Stimulated activated CD8-positive, alpha-beta memory T cell treated with anti-CD3 and anti-CD28 coated beads, Interleukin-4, amount 100 ng/mL, for 1 hour (primary cell): Measurements from ENCODE around the gene MUS81.
"Not testable (repeated sequence)": the region's sequence is repeated elsewhere in the genome, so short reads cannot be mapped to it uniquely, and the experiment has no call there.

Source experiments
- DNase-seq, 2 donors: peaks; one replicate each; pipeline ENCODE4 v3.0.0-alpha.2; 2020; ENCODE audit warnings: low read depth in 2 of 2, low spot score in 1 of 2

Gene MUS81

GRCh38 chr11:65891219-65892136 is 31.2 kb downstream of the MUS81 start:
- DNase-seq: no peak

GRCh38 chr11:65892137-65892540 is 31.9 kb downstream of the MUS81 start:
- not testable (repeated sequence) for DNase-seq

- no peak for DNase-seq
Observed at GRCh38 chr11:65892661-65893317, 32.6 kb downstream of the MUS81 start.

- DNase-seq: no peak
Observed at GRCh38 chr11:65894034-65894591, 33.9 kb downstream of the MUS81 start.

- no peak for DNase-seq
Observed at GRCh38 chr11:65895482-65895981, 35.3 kb downstream of the MUS81 start.

GRCh38 chr11:65896034-65896999 is 36.1 kb downstream of the MUS81 start:
- no peak for DNase-seq

GRCh38 chr11:65897020-65897471 is 36.8 kb downstream of the MUS81 start:
- DNase-seq: no peak

- DNase-seq: no peak
Observed at GRCh38 chr11:65898656-65899355, 38.6 kb downstream of the MUS81 start.

- no peak for DNase-seq
Observed at GRCh38 chr11:65899356-65900124, 39.3 kb downstream of the MUS81 start.

GRCh38 chr11:65900125-65900898 is 40.1 kb downstream of the MUS81 start, which contains the start of gene FOSL1:
Gene FOSL1 (minus strand): TSS chr11:65900388. CDS start chr11:65900339, 49 bp downstream.
- DNase-seq: peak; percentile 69 to 83

GRCh38 chr11:65900899-65901180 is 40.6 kb downstream of the MUS81 start:
- DNase-seq: no peak

GRCh38 chr11:65903068-65903481 is 42.8 kb downstream of the MUS81 start:
- DNase-seq: no peak

- DNase-seq: no peak
Observed at GRCh38 chr11:65903715-65904114, 43.5 kb downstream of the MUS81 start.

GRCh38 chr11:65906602-65907001 is 46.4 kb downstream of the MUS81 start:
- DNase-seq: no peak

GRCh38 chr11:65907878-65908277 is 47.6 kb downstream of the MUS81 start:
- DNase-seq: no peak

- DNase-seq: no peak
Observed at GRCh38 chr11:65911682-65912568, 51.7 kb downstream of the MUS81 start.

- DNase-seq: no peak
Observed at GRCh38 chr11:65912845-65913244, 52.6 kb downstream of the MUS81 start.
